ENCODE results near the gene C6orf52.
"Not testable (repeated sequence)": the region's sequence is repeated elsewhere in the genome, so short reads cannot be mapped to it uniquely, and the experiment has no call there.

The C6orf52 gene

GRCh38 chr6:10685092-10685915 lies 9.1 kb downstream of the C6orf52 start:
- in situ Hi-C loops (cut with MboI; ENCODE audit: low sequenced_read_pairs) = loop anchor here (25.0 kb wide), 1 partner anchor 173 kb away; the partner anchor contains the start of gene GCNT2

GRCh38 chr6:10684618-10685017 lies 9.8 kb downstream of the C6orf52 start:
- Histone ChIP-seq H3K27me3 (ENCODE audit: low read depth) (no peaks in the 10 kb centered on the region), H3K4me3 (no peak overlapping the region), H3K36me3 (replicated peaks) (no peaks in the 10 kb centered on the region), H3K9me3 (no peaks in the 10 kb centered on the region), H3K4me1 (no peaks in the 10 kb centered on the region)
- DNase-seq (ENCODE audit: low spot score in 2 of 2) = no peak
- in situ Hi-C loops (cut with MboI; ENCODE audit: low sequenced_read_pairs) = loop anchor here (25.0 kb wide), 1 partner anchor 172 kb away; the partner anchor contains the start of gene GCNT2

More at GRCh38 chr6:10685092-10685915, 9.1 kb downstream of the C6orf52 start:
- Histone ChIP-seq H3K4me1 (peaks cover 4% of the 10 kb centered on the region; the same call in 1 of the 2 replicates), H3K4me3 (no peak overlapping the region), H3K9me3 (no peaks in the 10 kb centered on the region), H3K27me3 (ENCODE audit: low read depth) (no peaks in the 10 kb centered on the region), H3K36me3 (replicated peaks) (no peaks in the 10 kb centered on the region)
- DNase-seq (ENCODE audit: low spot score in 2 of 2) = no peak

- Histone ChIP-seq H3K36me3 (replicated peaks) (no peaks in the 10 kb centered on the region), H3K9me3 (no peaks in the 10 kb centered on the region), H3K27me3 (ENCODE audit: low read depth) (no peaks in the 10 kb centered on the region), H3K4me3 (no peak overlapping the region), H3K4me1 (no peaks in the 10 kb centered on the region)
- no peak for DNase-seq (ENCODE audit: low spot score in 2 of 2)
- in situ Hi-C loops (cut with MboI; ENCODE audit: low sequenced_read_pairs) = loop anchor here (25.0 kb wide), 1 partner anchor 170 kb away; the partner anchor contains the start of gene GCNT2
Observed at GRCh38 chr6:10682355-10682988, 11.9 kb downstream of the C6orf52 start.

GRCh38 chr6:10681795-10682194 lies 12.6 kb downstream of the C6orf52 start:
- H3K36me3 ChIP-seq (replicated peaks) = no peaks in the 10 kb centered on the region
- H3K9me3 ChIP-seq = no peaks in the 10 kb centered on the region
- no peak for DNase-seq (ENCODE audit: low spot score in 2 of 2)
- no peaks in the 10 kb centered on the region for H3K27me3 ChIP-seq (ENCODE audit: low read depth)
- in situ Hi-C loops (cut with MboI; ENCODE audit: low sequenced_read_pairs) = loop anchor here (25.0 kb wide), 1 partner anchor 169 kb away; the partner anchor contains the start of gene GCNT2
- no peaks in the 10 kb centered on the region for H3K4me1 ChIP-seq
- no peak overlapping the region for H3K4me3 ChIP-seq

- no peak for DNase-seq (ENCODE audit: low spot score in 2 of 2)
- Histone ChIP-seq H3K36me3 (replicated peaks) (no peaks in the 10 kb centered on the region), H3K4me1 (no peaks in the 10 kb centered on the region), H3K27me3 (ENCODE audit: low read depth) (no peaks in the 10 kb centered on the region), H3K4me3 (no peak overlapping the region), H3K9me3 (no peaks in the 10 kb centered on the region)
- in situ Hi-C loops (cut with MboI; ENCODE audit: low sequenced_read_pairs) = loop anchor here (25.0 kb wide), 1 partner anchor 166 kb away; the partner anchor contains the start of gene GCNT2
Observed at GRCh38 chr6:10678456-10678855, 16.0 kb downstream of the C6orf52 start.

- no peaks in the 10 kb centered on the region for H3K4me1 ChIP-seq
- no peaks in the 10 kb centered on the region for H3K27me3 ChIP-seq (ENCODE audit: low read depth)
- no peaks in the 10 kb centered on the region for H3K36me3 ChIP-seq (replicated peaks)
- no peaks in the 10 kb centered on the region for H3K9me3 ChIP-seq
- DNase-seq (ENCODE audit: low spot score in 2 of 2) = no peak
- in situ Hi-C loops (cut with MboI; ENCODE audit: low sequenced_read_pairs) = loop anchor here (25.0 kb wide), 1 partner anchor 164 kb away; the partner anchor contains the start of gene GCNT2
- no peak overlapping the region for H3K4me3 ChIP-seq
Observed at GRCh38 chr6:10676403-10676802, 18.0 kb downstream of the C6orf52 start.

GRCh38 chr6:10668126-10668917 lies 26.1 kb downstream of the C6orf52 start:
- H3K27me3 ChIP-seq (ENCODE audit: low read depth) = no peaks in the 10 kb centered on the region
- no peak overlapping the region for H3K4me3 ChIP-seq
- H3K4me1 ChIP-seq = no peaks in the 10 kb centered on the region
- DNase-seq (ENCODE audit: low spot score in 2 of 2) = no peak
- H3K36me3 ChIP-seq (replicated peaks) = no peaks in the 10 kb centered on the region
- peaks cover 6% of the 10 kb centered on the region for H3K9me3 ChIP-seq
- in situ Hi-C loops (cut with MboI; ENCODE audit: low sequenced_read_pairs) = no loop called here

- in situ Hi-C loops (cut with MboI; ENCODE audit: low sequenced_read_pairs); H3K36me3 ChIP-seq (replicated peaks); H3K4me3 ChIP-seq; H3K27me3 ChIP-seq (ENCODE audit: low read depth); DNase-seq (ENCODE audit: low spot score in 2 of 2); H3K4me1 ChIP-seq; H3K9me3 ChIP-seq: not testable (repeated sequence)
Observed at GRCh38 chr6:10665595-10665994, 28.8 kb downstream of the C6orf52 start.

GRCh38 chr6:10662742-10663141 lies 31.7 kb downstream of the C6orf52 start:
- no peak for DNase-seq (ENCODE audit: low spot score in 2 of 2)
- Histone ChIP-seq H3K4me3 (no peak overlapping the region), H3K27me3 (ENCODE audit: low read depth) (no peaks in the 10 kb centered on the region), H3K36me3 (replicated peaks) (no peaks in the 10 kb centered on the region), H3K4me1 (peaks cover 8% of the 10 kb centered on the region), H3K9me3 (peaks cover 6% of the 10 kb centered on the region)
- in situ Hi-C loops (cut with MboI; ENCODE audit: low sequenced_read_pairs) = no loop called here

GRCh38 chr6:10662207-10662606 lies 32.2 kb downstream of the C6orf52 start:
- Histone ChIP-seq H3K4me1 (peaks cover 8% of the 10 kb centered on the region), H3K4me3 (no peak overlapping the region), H3K27me3 (ENCODE audit: low read depth) (no peaks in the 10 kb centered on the region), H3K36me3 (replicated peaks) (no peaks in the 10 kb centered on the region), H3K9me3 (peaks cover 6% of the 10 kb centered on the region)
- in situ Hi-C loops (cut with MboI; ENCODE audit: low sequenced_read_pairs) = no loop called here
- DNase-seq (ENCODE audit: low spot score in 2 of 2) = no peak

GRCh38 chr6:10660431-10661191 lies 33.8 kb downstream of the C6orf52 start:
- H3K36me3 ChIP-seq (replicated peaks); in situ Hi-C loops (cut with MboI; ENCODE audit: low sequenced_read_pairs); H3K27me3 ChIP-seq (ENCODE audit: low read depth); H3K9me3 ChIP-seq; H3K4me1 ChIP-seq: not testable (repeated sequence)
- H3K4me3 ChIP-seq = peak overlapping the region; percentile 43
- DNase-seq (ENCODE audit: low spot score in 2 of 2) = peak in 1 of 2 experiments; percentile 12

- H3K9me3 ChIP-seq = peaks cover 6% of the 10 kb centered on the region; the same call in 1 of the 2 replicates
- no peaks in the 10 kb centered on the region for H3K27me3 ChIP-seq (ENCODE audit: low read depth)
- in situ Hi-C loops (cut with MboI; ENCODE audit: low sequenced_read_pairs) = no loop called here
- peaks cover 8% of the 10 kb centered on the region for H3K4me1 ChIP-seq
- no peaks in the 10 kb centered on the region for H3K36me3 ChIP-seq (replicated peaks)
- DNase-seq (ENCODE audit: low spot score in 2 of 2) = peak; percentile 6 to 64
- peak overlapping the region; percentile 43 for H3K4me3 ChIP-seq
Observed at GRCh38 chr6:10659699-10660348, 34.6 kb downstream of the C6orf52 start.
